ENCODE data around the gene SDK2.
"Not testable (repeated sequence)": the region's sequence is repeated elsewhere in the genome, so short reads cannot be mapped to it uniquely, and the experiment has no call there.

The SDK2 gene

GRCh38 chr17:73319766-73320165 lies 324.5 kb downstream of the SDK2 start:
- in situ Hi-C loops (cut with HindIII; ENCODE audit: low pct_ligation_motif_present, low pct_unique_long_range_greater_than_20kb, low sequenced_read_pairs) = no loop called here
- no peak for DNase-seq

- in situ Hi-C loops (cut with HindIII; ENCODE audit: low pct_ligation_motif_present, low pct_unique_long_range_greater_than_20kb, low sequenced_read_pairs) = no loop called here
- DNase-seq = no peak
Observed at GRCh38 chr17:73318836-73319235, 325.4 kb downstream of the SDK2 start.

- no peak for DNase-seq
- in situ Hi-C loops (cut with HindIII; ENCODE audit: low pct_ligation_motif_present, low pct_unique_long_range_greater_than_20kb, low sequenced_read_pairs) = no loop called here
Observed at GRCh38 chr17:73318427-73318813, 325.8 kb downstream of the SDK2 start.

- in situ Hi-C loops (cut with HindIII; ENCODE audit: low pct_ligation_motif_present, low pct_unique_long_range_greater_than_20kb, low sequenced_read_pairs) = no loop called here
- DNase-seq = no peak
Observed at GRCh38 chr17:73317513-73318426, 326.5 kb downstream of the SDK2 start.

GRCh38 chr17:73316919-73317505 lies 327.2 kb downstream of the SDK2 start:
- in situ Hi-C loops (cut with HindIII; ENCODE audit: low pct_ligation_motif_present, low pct_unique_long_range_greater_than_20kb, low sequenced_read_pairs) = no loop called here
- no peak for DNase-seq

- DNase-seq = no peak
- in situ Hi-C loops (cut with HindIII; ENCODE audit: low pct_ligation_motif_present, low pct_unique_long_range_greater_than_20kb, low sequenced_read_pairs) = no loop called here
Observed at GRCh38 chr17:73315471-73315870, 328.8 kb downstream of the SDK2 start.

GRCh38 chr17:73313526-73314127 lies 330.6 kb downstream of the SDK2 start:
- in situ Hi-C loops (cut with HindIII; ENCODE audit: low pct_ligation_motif_present, low pct_unique_long_range_greater_than_20kb, low sequenced_read_pairs) = no loop called here
- no peak for DNase-seq

GRCh38 chr17:73312887-73313286 lies 331.4 kb downstream of the SDK2 start:
- in situ Hi-C loops (cut with HindIII; ENCODE audit: low pct_ligation_motif_present, low pct_unique_long_range_greater_than_20kb, low sequenced_read_pairs) = not testable (repeated sequence)

GRCh38 chr17:73311781-73312641 lies 332.2 kb downstream of the SDK2 start, which contains the start of gene CDC42EP4:
CDC42EP4 (minus strand) TSS chr17:73312001; CDS start chr17:73286500, 25,501 bp downstream.
- in situ Hi-C loops (cut with HindIII; ENCODE audit: low pct_ligation_motif_present, low pct_unique_long_range_greater_than_20kb, low sequenced_read_pairs) = no loop called here
- peak; percentile 94 for DNase-seq

More at GRCh38 chr17:73312887-73313286, 331.4 kb downstream of the SDK2 start:
- not testable (repeated sequence) for DNase-seq

GRCh38 chr17:73311428-73311780 lies 332.8 kb downstream of the SDK2 start:
- in situ Hi-C loops (cut with HindIII; ENCODE audit: low pct_ligation_motif_present, low pct_unique_long_range_greater_than_20kb, low sequenced_read_pairs) = no loop called here
- no peak for DNase-seq

- DNase-seq = no peak
- in situ Hi-C loops (cut with HindIII; ENCODE audit: low pct_ligation_motif_present, low pct_unique_long_range_greater_than_20kb, low sequenced_read_pairs) = no loop called here
Observed at GRCh38 chr17:73309727-73310596, 334.3 kb downstream of the SDK2 start.

GRCh38 chr17:73308959-73309358 lies 335.3 kb downstream of the SDK2 start:
- DNase-seq; in situ Hi-C loops (cut with HindIII; ENCODE audit: low pct_ligation_motif_present, low pct_unique_long_range_greater_than_20kb, low sequenced_read_pairs): not testable (repeated sequence)

GRCh38 chr17:73308017-73308823 lies 336.0 kb downstream of the SDK2 start:
- DNase-seq = peak; percentile 88
- in situ Hi-C loops (cut with HindIII; ENCODE audit: low pct_ligation_motif_present, low pct_unique_long_range_greater_than_20kb, low sequenced_read_pairs) = no loop called here

- in situ Hi-C loops (cut with HindIII; ENCODE audit: low pct_ligation_motif_present, low pct_unique_long_range_greater_than_20kb, low sequenced_read_pairs) = no loop called here
- DNase-seq = peak; percentile 57
Observed at GRCh38 chr17:73307130-73307529, 337.1 kb downstream of the SDK2 start.

GRCh38 chr17:73305845-73306836 lies 338.1 kb downstream of the SDK2 start:
- DNase-seq = no peak
- in situ Hi-C loops (cut with HindIII; ENCODE audit: low pct_ligation_motif_present, low pct_unique_long_range_greater_than_20kb, low sequenced_read_pairs) = no loop called here
